K562 (cell line): Measurements from ENCODE around the gene CEACAM5. TPM values are rescaled to one million over a fixed set of nuclear protein-coding genes. Genes with fewer than 3 reads are reported as not detected.

Source experiments
- TFAP4 ChIP-seq: sonication (generic); formaldehyde crosslinking; IDR thresholded peaks from 2 replicates; pipeline ENCODE4 v1.8.0; 2022; ENCODE audit warnings: missing genetic modification reagents, mild to moderate bottlenecking, moderate library complexity, borderline replicate concordance
- ZBTB1 ChIP-seq: sonication (generic); formaldehyde crosslinking; IDR thresholded peaks from 2 replicates; pipeline ENCODE4 v1.8.1; 2023; ENCODE audit warnings: missing genetic modification reagents, low read depth, mild to moderate bottlenecking, borderline replicate concordance
- ZFP36 ChIP-seq: fragments of 150-350 bp; IDR thresholded peaks from 2 replicates; pipeline ENCODE4 v1.6.1; 2018; ENCODE audit warnings: low read length, low read depth; ENCODE audit not compliant: partially characterized antibody
- polyA plus RNA-seq, 8 experiments: library from polyadenylated mRNA; depleted of rRNA in 4 of 8; stranded (reverse) in 5 of 8; unstranded in 3 of 8; fragments of >200 nt; fragmentation: Nextera tagmentation in 2 of 8; fragmentation: Illumina TruSeq in 1 of 8; extraction: Ambion mirVana in 2 of 8; extraction: Trizol in 1 of 8; gene quantifications; 2 replicates each; pipeline versions ENCODE4 v1.2.1 to v1.2.3, GENCODE V29; 2011 to 2014; ENCODE audit warnings: inconsistent platforms in 1 of 8, missing spikeins in 1 of 8
- total RNA-seq, 7 experiments: library from RNA; depleted of rRNA in 6 of 7; stranded (reverse); fragments of >200 nt in 6 of 7; fragmentation: Illumina TruSeq in 2 of 7; extraction: Trizol in 2 of 7; gene quantifications; 2 replicates each; pipeline versions ENCODE4 v1.2.1 to v1.2.3, GENCODE V29; 2011 to 2021; ENCODE audit warnings: low replicate concordance in 1 of 7
- TF ChIP-seq, protein P1 (sequence below): IDR thresholded peaks from 2 replicates; pipeline ENCODE4 v1.6.1; 2011; ENCODE audit warnings: borderline replicate concordance, low read depth, mild to moderate bottlenecking, moderate library complexity, low read length; ENCODE audit not compliant: insufficient read depth, poor library complexity, severe bottlenecking
- TF ChIP-seq, protein P2 (sequence below): fragments of 450-650 bp; IDR thresholded peaks from 2 replicates; pipeline ENCODE4 v1.6.1; 2016; ENCODE audit warnings: missing biosample characterization, missing genetic modification characterization

The CEACAM5 gene
- total and polyA plus RNA-seq, 9 of the 15 experiments (the other 6 are each of a cell fraction or from before 2014, with no cell fraction given): 0.33 TPM; not detected in 8

DNA sequence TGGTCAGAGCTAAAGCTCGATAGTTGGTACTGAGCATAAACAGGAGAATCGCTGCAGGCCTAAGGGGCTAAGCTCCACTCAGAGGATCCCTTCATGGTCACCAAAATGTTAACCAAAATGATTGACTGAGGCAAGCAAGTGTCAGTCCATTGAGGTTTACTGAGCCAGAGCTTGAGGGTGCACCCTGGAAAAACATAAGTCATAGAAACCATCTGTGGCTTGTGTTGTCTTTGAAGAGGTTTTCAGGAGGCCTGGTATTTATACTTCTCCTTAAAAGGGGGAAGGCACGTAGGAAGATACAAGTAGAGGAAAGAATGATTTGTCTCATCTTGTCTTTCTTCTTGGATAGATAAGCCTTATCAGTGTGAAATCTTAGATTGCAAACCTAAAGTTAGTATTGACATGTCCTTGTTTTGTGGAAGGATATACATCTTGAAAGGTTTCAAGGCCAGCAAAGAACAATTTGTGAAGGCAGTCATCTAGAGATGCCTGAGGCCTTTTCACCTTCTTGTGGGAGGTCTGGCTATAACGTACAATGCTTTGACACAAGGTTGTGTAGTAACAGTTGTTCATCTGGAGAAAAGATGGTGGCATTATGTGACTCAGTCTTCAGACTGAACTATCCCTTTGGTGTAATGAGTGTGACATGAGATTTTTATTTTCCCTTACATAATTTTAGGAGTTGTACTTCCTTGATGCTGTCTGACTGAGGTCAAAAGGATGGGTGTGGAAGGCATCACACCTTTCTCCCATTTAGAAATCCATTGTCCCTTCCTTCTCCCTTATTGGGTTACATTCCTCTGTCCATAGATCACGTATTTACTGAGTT lies 32.2 kb downstream of the CEACAM5 start (continued):
- TF ChIP-seq, protein P1, sequence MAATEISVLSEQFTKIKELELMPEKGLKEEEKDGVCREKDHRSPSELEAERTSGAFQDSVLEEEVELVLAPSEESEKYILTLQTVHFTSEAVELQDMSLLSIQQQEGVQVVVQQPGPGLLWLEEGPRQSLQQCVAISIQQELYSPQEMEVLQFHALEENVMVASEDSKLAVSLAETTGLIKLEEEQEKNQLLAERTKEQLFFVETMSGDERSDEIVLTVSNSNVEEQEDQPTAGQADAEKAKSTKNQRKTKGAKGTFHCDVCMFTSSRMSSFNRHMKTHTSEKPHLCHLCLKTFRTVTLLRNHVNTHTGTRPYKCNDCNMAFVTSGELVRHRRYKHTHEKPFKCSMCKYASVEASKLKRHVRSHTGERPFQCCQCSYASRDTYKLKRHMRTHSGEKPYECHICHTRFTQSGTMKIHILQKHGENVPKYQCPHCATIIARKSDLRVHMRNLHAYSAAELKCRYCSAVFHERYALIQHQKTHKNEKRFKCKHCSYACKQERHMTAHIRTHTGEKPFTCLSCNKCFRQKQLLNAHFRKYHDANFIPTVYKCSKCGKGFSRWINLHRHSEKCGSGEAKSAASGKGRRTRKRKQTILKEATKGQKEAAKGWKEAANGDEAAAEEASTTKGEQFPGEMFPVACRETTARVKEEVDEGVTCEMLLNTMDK: no peak
- TF ChIP-seq, protein P2, sequence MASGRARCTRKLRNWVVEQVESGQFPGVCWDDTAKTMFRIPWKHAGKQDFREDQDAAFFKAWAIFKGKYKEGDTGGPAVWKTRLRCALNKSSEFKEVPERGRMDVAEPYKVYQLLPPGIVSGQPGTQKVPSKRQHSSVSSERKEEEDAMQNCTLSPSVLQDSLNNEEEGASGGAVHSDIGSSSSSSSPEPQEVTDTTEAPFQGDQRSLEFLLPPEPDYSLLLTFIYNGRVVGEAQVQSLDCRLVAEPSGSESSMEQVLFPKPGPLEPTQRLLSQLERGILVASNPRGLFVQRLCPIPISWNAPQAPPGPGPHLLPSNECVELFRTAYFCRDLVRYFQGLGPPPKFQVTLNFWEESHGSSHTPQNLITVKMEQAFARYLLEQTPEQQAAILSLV: no peak
- TF ChIP-seq ZFP36 (no peak), TFAP4 (no peak), ZBTB1 (CRISPR knock-in tag) (no peak)
- TF ChIP-seq, all 486 proteins: peak for 0
